Lower leg skin (tissue), 3 donors: ENCODE measurements around the gene CCL1.

Experiments
- CTCF ChIP-seq, 3 donors: fragments of 450-650 bp; IDR thresholded peaks; one replicate each; pipeline ENCODE4 v1.5.1; 2016; ENCODE audit warnings: antibody characterized with exemption in 3 of 3, mild to moderate bottlenecking in 3 of 3, moderate library complexity in 2 of 3
- POLR2A ChIP-seq, 2 donors: fragments of 450-650 bp; IDR thresholded peaks; one replicate each; pipeline ENCODE4 v1.6.1; 2016 to 2017; ENCODE audit warnings: antibody characterized with exemption in 2 of 2, mild to moderate bottlenecking in 1 of 2, moderate library complexity in 1 of 2

- TF ChIP-seq CTCF (IDR thresholded peaks at IDR 0.05) (no peak), POLR2A (IDR thresholded peaks at IDR 0.05) (no peak)
Measured at GRCh38 chr17:34369571-34369970, 6.5 kb upstream of the CCL1 start.
